Neural crest cell (in vitro differentiated cells): ENCODE results near the gene DLL4. TPM values are rescaled to one million over a fixed set of nuclear protein-coding genes. Genes with fewer than 3 reads are reported as not detected.

ENCODE experiments used
- DNase-seq: peaks from one replicate; pipeline ENCODE4 v3.0.0; 2021; ENCODE audit warnings: low read depth, mixed read lengths, low spot score
- H3K27ac Mint-ChIP-seq: one replicate; pipeline ENCODE4 v1.8.0; 2021; ENCODE audit warnings: mild to moderate bottlenecking, mixed read lengths; ENCODE audit not compliant: unreplicated experiment
- H3K27me3 Mint-ChIP-seq: 2 replicates; pipeline ENCODE4 v1.8.0; 2021; ENCODE audit warnings: low read depth, mild to moderate bottlenecking, mixed read lengths
- H3K36me3 Mint-ChIP-seq: 2 replicates; pipeline ENCODE4 v1.8.0; 2021; ENCODE audit warnings: low read depth, mild to moderate bottlenecking, mixed read lengths
- H3K4me1 Mint-ChIP-seq: 2 replicates; pipeline ENCODE4 v1.8.0; 2021; ENCODE audit warnings: mixed read lengths
- H3K4me3 Mint-ChIP-seq: one replicate; pipeline ENCODE4 v1.8.0; 2021; ENCODE audit warnings: mild to moderate bottlenecking, mixed read lengths
- H3K9me3 Mint-ChIP-seq: 2 replicates; pipeline ENCODE4 v1.8.0; 2021; ENCODE audit warnings: mixed read lengths
- CTCF ChIP-seq: fragments of 200-600 bp; sonication (generic); conservative IDR thresholded peaks from 2 replicates; pipeline ENCODE4 v1.5.0; 2021; ENCODE audit warnings: antibody characterized with exemption, mild to moderate bottlenecking
- total RNA-seq: library from RNA; stranded (reverse); gene quantifications from 2 replicates; pipeline ENCODE4 v1.2.1, GENCODE V29; 2021

The DLL4 gene
- total RNA-seq, 1 donor from 2014 or later, result 1.7 TPM

DNA sequence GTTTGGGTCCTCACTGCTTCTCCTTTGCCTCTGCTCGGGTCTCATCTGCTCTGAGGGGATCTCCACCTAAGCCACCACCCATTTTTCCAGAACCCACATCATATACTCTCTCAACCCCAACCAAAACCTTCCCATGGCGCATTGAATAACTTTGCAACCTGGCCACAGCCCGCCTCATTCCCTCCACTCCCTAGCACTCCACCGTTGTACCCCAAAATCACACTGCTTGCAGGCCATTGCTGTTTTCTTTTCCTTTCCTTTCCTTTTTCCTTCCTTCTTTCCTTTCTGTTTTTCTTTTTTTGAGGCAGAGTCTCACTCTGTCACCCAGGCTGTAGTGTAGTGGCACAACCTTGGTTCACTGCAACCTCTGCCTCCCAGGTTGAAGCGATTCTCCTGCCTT lies 38.0 kb upstream of the DLL4 start:
- Mint-ChIP-seq H3K36me3 (peaks cover 2% of the 10 kb centered on the region), H3K27me3 (peaks cover 5% of the 10 kb centered on the region), H3K27ac (no peak overlapping the region), H3K4me1 (peaks cover 31% of the 10 kb centered on the region), H3K4me3 (peak overlapping the region; percentile 2), H3K9me3 (no peaks in the 10 kb centered on the region)
- no peak for DNase-seq
- TF ChIP-seq CTCF, result no peak

DNA sequence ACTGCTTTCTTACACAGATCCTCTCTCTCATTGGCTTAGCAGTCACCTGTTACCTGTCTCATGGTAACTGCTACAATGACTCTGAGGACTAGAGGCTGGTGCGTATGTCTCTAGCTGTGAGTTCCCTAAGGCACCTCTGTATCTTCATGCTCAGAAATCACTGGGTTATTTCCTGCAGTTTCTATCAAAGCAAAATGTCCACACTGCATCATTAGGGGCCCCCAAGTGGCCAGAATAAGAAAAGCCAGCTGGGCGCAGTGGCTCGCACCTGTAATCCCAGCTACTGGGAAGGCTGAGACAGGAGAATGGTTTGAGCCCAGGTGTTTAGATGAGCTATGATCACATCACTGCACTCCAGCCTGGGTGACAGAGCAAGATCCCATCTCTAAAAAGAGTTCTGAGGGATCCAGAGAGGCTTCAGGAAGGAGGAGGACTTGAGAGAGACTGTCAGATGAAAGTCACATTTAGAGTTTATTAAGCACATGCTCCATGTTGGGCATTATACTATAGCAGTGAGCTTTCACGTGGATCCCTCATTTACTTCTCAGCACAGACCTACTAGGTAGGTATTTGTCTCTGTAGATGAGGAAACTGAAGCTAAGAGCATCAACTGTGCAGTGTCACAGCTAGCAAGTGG lies 37.2 kb upstream of the DLL4 start:
- DNase-seq, result no peak
- no peak overlapping the region for H3K27ac Mint-ChIP-seq
- H3K9me3 Mint-ChIP-seq, result no peaks in the 10 kb centered on the region
- peak; percentile 80 for TF ChIP-seq CTCF
- peak overlapping the region; percentile 85 for H3K4me3 Mint-ChIP-seq
- H3K4me1 Mint-ChIP-seq, result peaks cover 31% of the 10 kb centered on the region
- peaks cover 5% of the 10 kb centered on the region for H3K27me3 Mint-ChIP-seq
- peaks cover 2% of the 10 kb centered on the region for H3K36me3 Mint-ChIP-seq

GRCh38 chr15:40892447-40893012 lies 36.6 kb upstream of the DLL4 start:
- Mint-ChIP-seq H3K36me3 (peaks cover 5% of the 10 kb centered on the region), H3K4me3 (peak overlapping the region; percentile 85), H3K27me3 (peaks cover 5% of the 10 kb centered on the region), H3K27ac (no peak overlapping the region), H3K4me1 (peaks cover 31% of the 10 kb centered on the region), H3K9me3 (no peaks in the 10 kb centered on the region)
- DNase-seq, result no peak
- TF ChIP-seq CTCF, result no peak

DNA sequence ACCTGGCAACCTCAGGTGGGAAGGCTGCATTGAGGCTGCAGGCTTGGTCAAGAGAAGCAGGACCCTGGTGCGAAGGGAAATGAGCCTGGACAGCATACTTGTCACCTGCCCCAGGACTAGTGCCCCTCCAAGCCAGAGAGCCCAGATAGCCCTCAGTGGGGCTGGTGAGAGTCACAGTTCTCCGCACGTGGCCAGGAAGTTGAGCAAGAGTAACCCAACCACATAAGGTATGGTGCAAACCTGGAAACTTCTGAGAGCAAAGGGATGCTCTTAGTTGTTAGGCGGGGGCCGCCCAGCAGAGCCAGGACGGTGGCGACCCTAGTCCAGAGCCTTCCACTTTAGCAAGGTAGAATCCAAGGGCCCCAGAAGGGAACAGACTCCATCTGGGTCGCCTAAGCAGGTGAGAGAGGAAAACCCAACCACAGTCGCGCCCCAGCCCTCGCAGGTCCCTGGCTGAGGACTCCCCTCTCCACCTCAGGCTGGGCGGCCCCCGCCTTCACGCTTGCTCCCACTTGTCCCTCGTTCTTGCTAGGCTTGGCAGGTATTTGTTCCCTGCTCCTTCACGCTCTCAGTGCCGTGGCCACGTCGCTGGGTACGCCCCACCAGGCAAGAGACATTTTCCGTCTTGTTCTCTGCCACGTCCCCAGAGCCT lies 36.0 kb upstream of the DLL4 start:
- H3K27me3 Mint-ChIP-seq, result peaks cover 5% of the 10 kb centered on the region

More for the DNA sequence above, 36.0 kb upstream of the DLL4 start:
- TF ChIP-seq CTCF, result no peak
- peak overlapping the region; percentile 100 for H3K4me3 Mint-ChIP-seq
- peaks cover 7% of the 10 kb centered on the region for H3K36me3 Mint-ChIP-seq
- peaks cover 31% of the 10 kb centered on the region for H3K4me1 Mint-ChIP-seq
- no peak for DNase-seq
- H3K9me3 Mint-ChIP-seq, result no peaks in the 10 kb centered on the region
- H3K27ac Mint-ChIP-seq, result no peak overlapping the region
